Fibroblast of upper back skin (primary cell): Measurements from ENCODE around the gene RBBP7.

ENCODE experiments used
- DNase-seq: peaks from one replicate; pipeline ENCODE4 v3.0.0-alpha.2; 2013

The RBBP7 gene

DNA sequence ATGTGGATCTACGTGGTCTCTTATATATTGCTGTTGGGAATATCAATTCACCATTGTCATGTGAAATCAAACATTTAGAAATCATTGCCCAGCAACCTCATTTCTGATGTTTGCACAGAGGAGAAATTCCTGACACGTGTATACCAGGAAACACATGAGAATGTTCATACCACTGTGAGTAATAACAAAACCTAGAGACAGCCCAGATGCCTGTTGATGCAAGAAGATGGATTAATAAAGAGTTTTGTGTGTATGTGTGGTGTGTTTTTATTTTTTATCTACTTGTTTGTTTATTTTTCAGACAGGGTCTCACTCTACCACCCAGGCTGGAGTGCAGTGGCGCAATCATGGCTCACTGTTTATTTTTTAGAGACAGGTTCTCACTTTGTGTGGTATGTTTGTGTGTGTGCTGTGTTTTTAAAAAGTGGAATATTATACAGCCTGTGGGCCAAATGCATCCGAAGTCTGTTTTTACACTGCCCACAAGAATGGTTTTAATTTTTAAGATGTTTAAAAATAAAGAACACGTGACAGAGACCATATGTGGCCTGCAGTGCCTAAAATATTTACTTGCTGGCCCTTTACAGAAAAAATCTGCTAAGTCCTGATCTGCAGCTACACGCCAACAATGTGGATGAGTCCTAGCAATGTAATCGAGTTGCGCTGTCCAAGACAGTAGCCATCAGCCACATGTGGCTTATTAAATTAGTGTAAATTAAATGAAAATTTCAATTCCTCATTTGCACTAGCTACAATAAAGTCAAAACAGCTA is 44.7 kb downstream of the RBBP7 start:
- peak; percentile 29 for DNase-seq

DNA sequence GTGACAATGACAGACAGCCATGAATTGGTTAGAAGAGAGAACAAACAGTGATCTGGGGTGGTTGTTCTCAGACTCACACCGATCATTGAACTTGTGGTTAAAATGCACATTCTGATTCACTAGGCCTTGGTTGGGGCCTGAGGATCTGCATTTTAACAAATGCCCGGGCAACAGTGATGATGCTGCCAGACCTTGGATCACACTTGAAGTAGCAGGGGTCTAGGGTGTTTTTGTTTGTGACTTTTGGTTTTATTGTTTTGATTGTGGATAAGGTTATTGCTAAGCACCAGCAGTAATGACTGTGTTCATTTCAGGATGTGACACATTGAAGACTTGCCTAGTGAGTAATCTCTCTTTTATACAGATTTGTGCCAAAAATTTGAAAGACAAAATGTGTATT is 47.4 kb downstream of the RBBP7 start:
- DNase-seq: peak; percentile 40

DNA sequence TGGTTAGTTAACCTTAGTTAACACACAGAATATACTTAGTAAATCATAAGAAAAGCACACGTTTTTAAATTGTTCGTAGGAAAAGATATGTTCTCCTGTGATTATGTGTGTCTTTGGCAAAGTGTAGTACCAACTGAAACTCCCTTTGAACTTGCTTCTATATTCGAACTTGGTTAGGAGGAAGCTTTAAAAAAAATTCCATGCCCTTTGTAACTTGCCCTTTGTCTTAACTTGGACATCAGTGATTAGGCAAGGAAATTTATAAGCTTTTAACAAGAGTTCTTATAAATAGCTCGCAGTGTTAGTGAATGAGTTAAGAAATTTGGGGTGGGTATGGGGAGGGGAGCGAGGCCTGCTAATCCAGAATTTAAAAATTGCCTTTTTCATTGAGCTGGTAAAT is 50.5 kb downstream of the RBBP7 start:
- no peak for DNase-seq

DNA sequence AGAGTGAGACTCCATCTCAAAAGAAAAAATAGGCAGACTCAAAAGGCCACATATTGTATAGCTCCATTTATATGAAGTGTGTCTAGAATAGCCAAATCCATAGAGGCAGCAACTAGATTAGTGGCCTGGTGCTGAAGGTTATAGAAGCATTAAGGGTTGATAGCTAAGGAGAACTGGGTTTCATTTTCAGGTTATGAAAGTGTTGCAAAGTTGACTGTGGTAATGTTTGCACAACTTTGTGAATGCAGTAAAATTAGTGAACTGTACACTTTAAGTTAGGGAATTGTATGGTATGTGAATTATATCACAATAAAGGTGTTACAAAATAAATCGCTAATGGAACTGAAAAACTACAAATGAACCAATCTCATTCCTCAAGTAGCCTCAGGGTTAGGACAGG is 55.6 kb downstream of the RBBP7 start:
- DNase-seq: no peak

DNA sequence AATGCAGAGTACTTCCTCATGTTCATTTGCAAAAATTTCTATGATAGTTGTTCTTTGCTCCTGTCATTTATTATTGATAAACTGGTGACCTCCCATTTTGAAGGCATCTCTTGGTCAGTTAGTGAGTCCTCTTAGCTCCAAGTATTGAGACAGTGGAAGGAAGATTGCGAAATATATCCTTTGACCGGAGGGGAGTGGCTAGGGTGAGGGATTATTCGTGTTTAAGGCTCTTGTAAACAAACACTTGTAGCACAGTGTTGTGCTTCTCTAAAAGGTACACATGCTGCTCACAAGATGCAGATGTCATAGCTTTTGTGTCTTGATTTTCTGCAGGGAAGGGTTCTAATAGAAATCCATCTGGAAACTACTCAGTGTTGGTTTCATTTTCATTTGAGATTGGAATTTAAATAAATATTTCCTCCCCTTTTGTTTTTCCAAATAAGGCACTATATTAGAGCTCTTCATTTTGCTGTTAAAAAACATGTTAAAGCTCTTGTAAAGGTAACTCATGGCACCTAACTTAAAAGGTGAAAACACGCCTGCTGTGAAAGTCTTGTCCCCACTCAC is 62.1 kb downstream of the RBBP7 start:
- no peak for DNase-seq

DNA sequence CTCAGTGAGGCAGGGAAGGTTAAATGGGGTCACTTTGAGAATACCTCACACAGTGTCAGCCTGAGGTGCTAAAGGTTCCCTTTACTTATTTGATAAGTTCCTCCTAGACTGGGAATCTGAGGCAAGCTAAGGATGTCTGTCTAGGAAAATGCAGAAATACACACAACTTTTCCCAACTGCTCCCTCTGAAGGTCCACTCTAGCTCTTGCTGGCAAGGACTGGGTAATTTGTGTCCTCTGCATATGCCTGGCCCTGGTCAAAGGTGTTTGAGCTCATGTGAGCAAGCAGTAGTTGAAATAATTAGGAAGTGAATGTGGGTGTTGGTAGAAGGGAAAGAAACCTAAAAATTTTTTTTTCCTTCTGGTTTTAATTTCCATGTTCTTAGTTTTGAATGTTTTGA is 62.6 kb downstream of the RBBP7 start:
- DNase-seq: no peak

DNA sequence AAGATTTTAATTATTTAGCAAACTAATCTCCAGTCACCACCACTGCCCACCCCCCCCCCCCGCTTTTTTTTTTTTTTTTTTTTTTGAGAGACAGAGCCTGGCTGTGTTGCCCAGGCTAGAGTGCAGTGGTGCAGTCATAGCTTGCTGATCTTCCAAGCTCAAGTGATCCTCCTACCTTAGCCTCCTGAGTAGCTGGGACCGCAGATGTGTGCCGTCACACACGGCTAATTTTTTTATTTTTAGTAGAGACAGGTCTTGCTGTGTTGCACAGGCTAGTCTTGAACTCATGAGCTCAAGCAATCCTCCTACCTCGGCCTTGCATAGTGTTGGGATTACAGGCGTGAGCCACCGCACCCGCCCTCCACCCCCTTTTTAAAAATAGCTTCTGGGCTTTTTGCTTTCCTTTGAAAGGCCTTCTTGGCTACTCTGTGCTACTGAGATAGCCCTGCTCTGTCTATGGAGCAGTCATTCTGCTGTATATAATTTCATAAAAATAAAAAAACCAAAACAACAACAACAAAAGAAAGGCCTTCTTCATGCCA is 65.2 kb downstream of the RBBP7 start:
- DNase-seq: no peak

DNA sequence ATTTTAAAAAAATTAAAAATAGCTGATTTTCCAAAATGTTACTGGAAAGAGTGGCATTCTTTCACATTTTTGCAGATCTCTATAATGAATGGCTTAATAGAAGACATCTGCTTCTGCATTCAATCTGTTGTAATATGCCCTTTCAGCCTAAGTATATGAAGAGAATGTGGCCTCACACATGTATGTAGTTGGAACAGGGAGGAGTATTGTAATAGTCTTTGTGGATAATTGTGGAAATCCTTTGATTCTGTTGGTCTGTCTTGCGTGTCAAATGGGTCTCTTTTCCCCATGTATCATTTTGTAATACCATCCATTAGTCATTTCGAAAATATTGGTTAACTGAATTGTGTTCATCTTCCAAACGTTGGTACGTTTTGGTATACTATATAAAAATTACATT is 72.3 kb downstream of the RBBP7 start:
- DNase-seq: peak; percentile 28

DNA sequence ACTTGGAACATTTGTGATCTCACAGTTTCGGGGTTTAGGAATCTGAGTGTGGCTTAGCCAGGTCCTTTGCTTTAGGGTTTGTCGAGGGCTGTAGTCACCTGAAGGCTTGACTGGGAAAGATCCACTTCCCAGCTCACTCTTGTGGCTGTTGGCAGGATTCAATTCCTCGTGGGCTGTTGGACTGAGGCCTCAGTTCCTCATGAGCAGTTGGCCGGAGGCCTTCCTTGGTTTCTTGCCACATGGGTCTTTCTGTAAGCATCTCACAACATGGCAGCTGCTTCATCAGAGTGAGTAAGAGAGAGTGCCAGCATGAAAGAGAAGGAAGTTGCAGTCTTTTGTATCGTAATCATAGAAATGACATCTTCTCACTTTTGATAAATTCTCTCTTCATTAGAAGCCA is 72.8 kb downstream of the RBBP7 start:
- peak; percentile 18 for DNase-seq

DNA sequence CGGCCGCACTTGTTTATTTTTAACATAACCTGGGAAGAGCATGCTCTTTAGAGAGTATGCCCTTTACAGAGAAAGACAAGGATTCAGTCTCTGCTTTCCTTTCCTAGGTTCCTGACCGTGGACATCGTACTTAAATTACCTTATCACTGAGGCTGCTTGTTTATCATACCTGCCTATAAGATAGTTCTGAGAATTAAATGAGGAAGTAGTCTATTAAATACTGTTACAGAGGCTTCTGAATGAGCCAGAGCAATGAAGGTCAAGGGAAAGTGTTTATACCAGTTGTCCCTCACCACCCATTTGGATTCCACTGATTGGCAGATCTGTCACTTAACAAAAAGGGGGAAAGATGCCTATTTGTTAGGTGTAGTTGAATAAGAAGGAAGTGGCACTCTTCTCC is 73.9 kb downstream of the RBBP7 start:
- no peak for DNase-seq
